HG02763 (cell line): ENCODE data around the gene CLBA1.

Experiments
- ATAC-seq: cut with Tn5 transposase; IDR thresholded peaks from one replicate; pipeline ENCODE4 v1.9.1; 2021; ENCODE audit warnings: mild to moderate bottlenecking, moderate library complexity; ENCODE audit not compliant: unreplicated experiment

Gene CLBA1

GRCh38 chr14:104979758-104980610 lies 5.6 kb upstream of the CLBA1 start:
- no peak for ATAC-seq

- ATAC-seq = no peak
Observed at GRCh38 chr14:104980611-104981531, 4.7 kb upstream of the CLBA1 start.

DNA sequence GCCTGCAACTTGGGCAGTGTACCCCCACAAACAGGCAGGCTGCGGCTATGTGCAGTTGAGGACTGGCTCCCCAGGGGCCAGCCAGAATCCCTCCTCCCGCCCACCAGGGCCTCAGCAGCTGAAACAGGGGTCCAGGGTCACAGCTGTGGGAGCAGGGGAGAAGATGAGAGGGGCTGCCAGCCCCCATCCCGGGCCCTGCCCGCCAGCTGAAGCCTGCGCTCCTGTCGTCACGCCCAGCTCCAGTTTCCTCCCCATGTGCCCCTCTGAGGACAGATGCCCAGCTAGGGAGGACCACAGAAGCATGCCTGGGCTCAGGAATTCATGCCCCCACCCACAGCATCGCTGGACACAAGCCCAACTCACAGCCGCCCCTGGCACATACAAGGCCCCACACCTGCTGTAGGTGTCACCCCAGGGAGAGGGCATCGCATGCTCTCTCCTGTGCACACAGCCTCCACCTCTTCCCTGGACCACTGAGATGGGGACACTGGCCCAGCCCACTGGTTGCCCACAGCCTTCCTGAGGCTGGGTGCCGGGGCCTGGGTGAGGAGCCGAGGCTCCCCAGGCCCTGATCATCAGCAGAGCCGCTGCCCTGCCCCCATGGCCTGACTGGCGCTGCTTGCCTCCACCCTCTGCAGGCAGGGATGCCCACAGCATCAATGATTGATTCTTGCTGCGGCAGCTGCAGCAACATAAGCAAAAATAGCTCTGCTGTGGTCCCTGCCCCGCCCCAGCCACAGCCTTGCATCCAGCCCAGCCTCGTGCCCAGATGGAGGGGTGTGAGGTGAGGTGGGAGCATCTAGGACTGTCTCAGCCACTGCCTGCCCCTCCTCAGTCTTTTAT lies 3.7 kb upstream of the CLBA1 start:
- no peak for ATAC-seq

DNA sequence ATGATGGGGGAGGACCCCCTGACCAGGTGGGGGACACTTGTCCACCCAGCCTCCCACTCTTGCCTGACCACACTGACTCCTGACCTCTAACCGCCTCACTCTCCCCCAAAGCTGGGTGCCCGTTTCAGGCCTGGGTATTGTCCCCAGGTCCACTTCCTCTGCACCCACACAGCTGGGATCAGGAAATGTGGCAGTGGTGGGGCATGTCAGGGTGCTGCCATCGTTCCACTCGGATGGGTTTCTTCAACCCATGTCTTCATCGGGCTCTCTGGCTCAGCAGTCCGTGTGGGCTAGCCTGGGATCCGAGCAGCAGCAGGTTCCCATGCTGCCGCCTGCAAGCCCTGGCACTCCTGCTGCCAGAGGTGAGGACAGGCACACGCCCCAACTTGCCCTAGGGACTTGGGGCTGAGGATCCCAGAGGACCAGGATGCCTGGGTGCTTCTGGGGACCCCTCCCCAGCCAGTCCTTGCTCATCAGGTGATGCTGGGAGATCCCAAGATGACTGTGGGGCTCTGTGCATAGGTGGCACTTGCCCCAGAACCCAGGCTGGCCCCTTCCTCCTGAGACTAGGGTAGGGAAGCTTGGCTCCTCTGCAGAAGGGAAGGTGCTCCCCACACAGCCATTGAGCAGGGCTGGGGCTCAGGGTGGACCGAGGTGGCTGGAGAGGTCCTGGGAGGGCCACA lies 2.9 kb upstream of the CLBA1 start:
- no peak for ATAC-seq

DNA sequence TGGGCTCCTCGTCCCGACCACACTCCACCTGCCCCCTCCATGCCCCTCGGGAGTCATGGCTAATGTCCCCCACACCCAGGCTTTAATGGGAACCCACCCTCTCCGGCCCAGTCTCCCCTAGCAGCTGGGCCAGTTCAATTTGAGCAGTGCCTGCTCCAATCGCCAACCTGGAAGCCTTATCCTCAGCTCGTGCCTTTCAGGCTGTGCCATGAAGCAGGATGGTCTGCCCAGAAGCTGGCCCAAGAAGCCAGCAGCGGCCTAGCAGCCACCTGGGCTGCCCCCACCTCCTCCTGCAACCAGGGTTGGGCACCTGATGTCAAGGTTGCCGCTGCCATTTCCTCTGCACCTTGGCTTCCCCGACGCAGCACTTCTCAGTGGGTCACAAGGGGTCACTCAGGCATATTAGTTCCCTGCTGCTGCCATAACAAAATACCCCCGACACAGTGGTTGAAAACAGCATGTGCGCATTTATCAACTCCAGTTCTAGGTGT lies 2.3 kb upstream of the CLBA1 start:
- no peak for ATAC-seq

GRCh38 chr14:104984056-104984894 lies 1.3 kb upstream of the CLBA1 start:
- no peak for ATAC-seq

GRCh38 chr14:104986487-104987164 lies 1.0 kb downstream of the CLBA1 start:
- no peak for ATAC-seq

GRCh38 chr14:104989236-104989950 lies 3.8 kb downstream of the CLBA1 start:
- ATAC-seq = no peak

DNA sequence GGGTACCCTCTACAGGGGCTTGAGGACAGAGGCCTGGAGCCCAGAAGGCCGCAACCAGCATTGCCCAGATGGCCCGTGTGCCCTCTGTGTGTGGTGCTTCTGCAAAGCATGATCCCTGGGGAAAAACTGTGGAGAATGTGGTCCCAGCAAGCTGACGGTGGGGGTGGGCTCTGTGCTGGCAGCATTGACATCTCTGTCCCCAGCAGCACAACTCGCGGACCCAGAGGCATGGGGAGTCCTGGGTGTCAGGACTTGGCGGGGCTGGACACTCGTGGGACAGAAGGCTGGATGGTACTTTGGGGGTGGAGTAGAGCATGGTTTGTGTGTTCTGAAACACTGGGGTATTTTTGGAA lies 4.3 kb downstream of the CLBA1 start:
- ATAC-seq = no peak

DNA sequence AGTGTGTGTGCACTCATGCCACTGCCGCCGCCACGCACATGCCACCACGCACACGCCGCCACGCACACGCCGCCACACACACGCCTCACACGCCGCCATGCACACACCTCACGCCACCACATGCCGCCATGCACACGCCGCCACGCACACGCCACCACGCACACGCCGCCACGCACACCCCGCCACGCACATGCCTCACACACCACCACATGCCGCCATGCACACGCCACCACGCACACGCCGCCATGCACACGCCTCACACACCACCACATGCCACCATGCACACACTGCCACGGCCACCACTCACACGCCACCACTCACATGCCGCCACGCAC lies 6.3 kb downstream of the CLBA1 start:
- ATAC-seq = no peak

GRCh38 chr14:104992501-104992900 lies 6.9 kb downstream of the CLBA1 start:
- ATAC-seq = no peak

GRCh38 chr14:104993306-104993705 lies 7.7 kb downstream of the CLBA1 start:
- ATAC-seq = no peak

- ATAC-seq = no peak
Observed at GRCh38 chr14:104993808-104994591, 8.4 kb downstream of the CLBA1 start.

DNA sequence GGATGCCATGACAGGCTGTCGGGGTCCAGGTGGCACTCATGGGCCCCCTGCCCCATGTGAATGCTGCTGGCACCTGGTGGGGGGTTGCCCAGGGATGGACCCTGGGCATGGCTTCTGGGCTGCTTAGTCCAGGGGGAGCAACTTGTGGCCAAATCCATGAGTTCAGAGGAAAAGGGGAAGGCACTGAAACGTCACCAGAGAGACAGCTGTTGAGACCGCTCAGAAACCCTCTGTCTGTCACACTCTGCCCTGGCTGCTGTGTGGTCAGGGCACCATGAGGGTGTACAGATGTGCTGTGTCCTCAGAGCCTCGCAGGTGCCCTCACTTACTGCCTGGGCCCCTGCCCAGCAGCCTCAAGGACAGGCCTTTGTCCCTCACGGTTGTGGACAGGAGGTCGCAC lies 9.4 kb downstream of the CLBA1 start:
- no peak for ATAC-seq

GRCh38 chr14:104996032-104996431 lies 10.4 kb downstream of the CLBA1 start:
- no peak for ATAC-seq

DNA sequence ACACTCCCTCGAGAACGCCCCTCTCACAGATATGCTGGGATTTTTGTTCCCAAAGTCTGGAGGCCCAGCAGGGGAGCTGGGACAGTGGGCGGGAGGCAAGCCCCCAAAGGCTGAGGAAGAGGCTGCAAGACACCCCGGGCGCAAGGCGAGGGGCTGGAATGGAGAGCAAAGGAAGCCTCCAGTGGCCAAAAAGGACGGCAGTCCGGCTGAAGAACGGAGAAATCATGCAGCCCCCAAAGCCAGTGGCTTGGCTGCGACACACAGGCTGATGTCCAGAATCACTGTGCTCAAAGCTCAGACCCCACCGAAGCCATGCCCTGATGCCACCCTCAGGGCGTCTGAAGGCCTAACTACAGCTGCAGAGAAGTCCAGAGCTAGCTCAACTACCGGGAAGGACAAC lies 10.9 kb downstream of the CLBA1 start:
- no peak for ATAC-seq

GRCh38 chr14:104998801-104999200 lies 13.2 kb downstream of the CLBA1 start:
- no peak for ATAC-seq

- ATAC-seq = no peak
Observed at GRCh38 chr14:104999361-104999760, 13.8 kb downstream of the CLBA1 start.
